ENCODE data around the gene KLRF1.

The KLRF1 gene

GRCh38 chr12:9809866-9810265 lies 17.4 kb upstream of the KLRF1 start:
- no peak for DNase-seq

GRCh38 chr12:9810671-9811070 lies 16.6 kb upstream of the KLRF1 start:
- peak; percentile 38 for DNase-seq

- no peak for DNase-seq
Measured at GRCh38 chr12:9811621-9812020, 15.7 kb upstream of the KLRF1 start.

- DNase-seq: peak; percentile 94
Measured at GRCh38 chr12:9813821-9814798, 13.2 kb upstream of the KLRF1 start.

GRCh38 chr12:9820281-9820930 lies 6.9 kb upstream of the KLRF1 start:
- DNase-seq: no peak

GRCh38 chr12:9829483-9829882 lies 2.2 kb downstream of the KLRF1 start:
- no peak for DNase-seq

- no peak for DNase-seq
Measured at GRCh38 chr12:9829982-9830381, 2.7 kb downstream of the KLRF1 start.

GRCh38 chr12:9831720-9832119 lies 4.4 kb downstream of the KLRF1 start:
- DNase-seq: no peak

- DNase-seq: no peak
Measured at GRCh38 chr12:9843407-9843806, 16.1 kb downstream of the KLRF1 start.

GRCh38 chr12:9848899-9849298 lies 21.6 kb downstream of the KLRF1 start:
- no peak for DNase-seq

GRCh38 chr12:9851050-9851449 lies 23.8 kb downstream of the KLRF1 start:
- peak; percentile 47 for DNase-seq

GRCh38 chr12:9851927-9852326 lies 24.6 kb downstream of the KLRF1 start:
- DNase-seq: no peak

GRCh38 chr12:9856151-9856550 lies 28.9 kb downstream of the KLRF1 start:
- DNase-seq: peak; percentile 20

GRCh38 chr12:9856894-9857293 lies 29.6 kb downstream of the KLRF1 start:
- DNase-seq: no peak

GRCh38 chr12:9858135-9858534 lies 30.9 kb downstream of the KLRF1 start:
- no peak for DNase-seq

- DNase-seq: peak; percentile 40
Measured at GRCh38 chr12:9864913-9865675, 37.8 kb downstream of the KLRF1 start.

- peak; percentile 44 for DNase-seq
Measured at GRCh38 chr12:9866860-9867269, 39.6 kb downstream of the KLRF1 start.

- DNase-seq: peak; percentile 54
Measured at GRCh38 chr12:9867531-9867930, 40.2 kb downstream of the KLRF1 start.

GRCh38 chr12:9868311-9868801 lies 41.1 kb downstream of the KLRF1 start:
- peak; percentile 69 for DNase-seq

GRCh38 chr12:9868951-9869306 lies 41.6 kb downstream of the KLRF1 start:
- no peak for DNase-seq

- DNase-seq: peak; percentile 85
Measured at GRCh38 chr12:9869307-9870161, 42.3 kb downstream of the KLRF1 start, which contains the start of gene CLEC2B. CLEC2B (minus strand) TSS chr12:9869354.

- DNase-seq: peak; percentile 60
Measured at GRCh38 chr12:9870286-9870866, 43.1 kb downstream of the KLRF1 start.

Data from hematopoietic multipotent progenitor cell treated with erythropoietin and hydrocortisone succinate and interleukin-3 and kit ligand, for 4 days (in vitro differentiated cells).